ENCODE data around the gene PXMP2. TPM values are rescaled to one million over a fixed set of nuclear protein-coding genes. Genes with fewer than 3 reads are reported as not detected.

The PXMP2 gene
- total and polyA plus RNA-seq, 4 donors: 43.8 to 259 (median 135) TPM

GRCh38 chr12:132740313-132740646, 52.9 kb downstream of the PXMP2 start:
- no peak for DNase-seq (ENCODE audit: low spot score)

GRCh38 chr12:132740652-132741051, 53.3 kb downstream of the PXMP2 start:
- no peak for TF ChIP-seq ZBTB33 (IDR thresholded peaks at IDR 0.05)
- TF ChIP-seq REST (IDR thresholded peaks at IDR 0.05): no peak
- no peak for TF ChIP-seq JUND (IDR thresholded peaks at IDR 0.05)
- no peak for TF ChIP-seq FOXA2 (IDR thresholded peaks at IDR 0.05)
- TF ChIP-seq RXRA (IDR thresholded peaks at IDR 0.05): no peak
- no peak for TF ChIP-seq GABPA (IDR thresholded peaks at IDR 0.05 in 1 of 2, conservative IDR thresholded peaks at IDR 0.05 in 1 of 2)
- no peaks in the 10 kb centered on the region for H3K4me1 ChIP-seq (ENCODE audit: control insufficient read depth in 4 of 4, insufficient read depth in 4 of 4, low read length in 3 of 4)
- H3K9me3 ChIP-seq (ENCODE audit: control insufficient read depth in 4 of 4, low read length in 3 of 4): no peaks in the 10 kb centered on the region
- no peak for DNase-seq (ENCODE audit: low spot score)
- WGBS: 93% methylated on average over 11 of the region's 11 CpGs
- H3K27ac ChIP-seq (ENCODE audit: low read depth in 1 of 2, low read length in 2 of 2): no peak overlapping the region
- no peaks in the 10 kb centered on the region for H3K27me3 ChIP-seq (ENCODE audit: control insufficient read depth in 4 of 4, insufficient read depth in 4 of 4, low read length in 3 of 4)
- H3K9ac ChIP-seq (ENCODE audit: low read depth in 1 of 2, low read length in 2 of 2): no peak overlapping the region
- H3K36me3 ChIP-seq (ENCODE audit: control insufficient read depth in 4 of 4, insufficient read depth in 3 of 4, low read depth in 1 of 4, low read length in 3 of 4): peaks cover 13 to 80% (median 52%) of the 10 kb centered on the region in 4 donors
- H3K4me3 ChIP-seq (ENCODE audit: low read depth in 1 of 3, low read length in 3 of 3): no peak overlapping the region

More at GRCh38 chr12:132740313-132740646, 52.9 kb downstream of the PXMP2 start:
- WGBS: 93% methylated on average over 6 of the region's 6 CpGs
- peaks cover 15 to 80% (median 53%) of the 10 kb centered on the region in 4 donors for H3K36me3 ChIP-seq (ENCODE audit: control insufficient read depth in 4 of 4, insufficient read depth in 3 of 4, low read depth in 1 of 4, low read length in 3 of 4)
- no peaks in the 10 kb centered on the region for H3K27me3 ChIP-seq (ENCODE audit: control insufficient read depth in 4 of 4, insufficient read depth in 4 of 4, low read length in 3 of 4)
- H3K4me1 ChIP-seq (ENCODE audit: control insufficient read depth in 4 of 4, insufficient read depth in 4 of 4, low read length in 3 of 4): no peaks in the 10 kb centered on the region
- H3K9me3 ChIP-seq (ENCODE audit: control insufficient read depth in 4 of 4, low read length in 3 of 4): no peaks in the 10 kb centered on the region
- H3K4me3 ChIP-seq (ENCODE audit: low read depth in 1 of 3, low read length in 3 of 3): no peak overlapping the region
- no peak overlapping the region for H3K27ac ChIP-seq (ENCODE audit: low read depth in 1 of 2, low read length in 2 of 2)
- H3K9ac ChIP-seq (ENCODE audit: low read depth in 1 of 2, low read length in 2 of 2): no peak overlapping the region
- no peak for TF ChIP-seq JUND (IDR thresholded peaks at IDR 0.05)

- 90% methylated on average over 8 of the region's 8 CpGs for WGBS
- H3K4me1 ChIP-seq (ENCODE audit: control insufficient read depth in 4 of 4, insufficient read depth in 4 of 4, low read length in 3 of 4): no peaks in the 10 kb centered on the region
- no peak overlapping the region for H3K9ac ChIP-seq (ENCODE audit: low read depth in 1 of 2, low read length in 2 of 2)
- H3K9me3 ChIP-seq (ENCODE audit: control insufficient read depth in 4 of 4, low read length in 3 of 4): no peaks in the 10 kb centered on the region
- no peak overlapping the region for H3K27ac ChIP-seq (ENCODE audit: low read depth in 1 of 2, low read length in 2 of 2)
- H3K27me3 ChIP-seq (ENCODE audit: control insufficient read depth in 4 of 4, insufficient read depth in 4 of 4, low read length in 3 of 4): no peaks in the 10 kb centered on the region
- no peak for DNase-seq (ENCODE audit: low spot score)
- no peak overlapping the region for H3K4me3 ChIP-seq (ENCODE audit: low read depth in 1 of 3, low read length in 3 of 3)
- peaks cover 13 to 81% (median 53%) of the 10 kb centered on the region in 4 donors for H3K36me3 ChIP-seq (ENCODE audit: control insufficient read depth in 4 of 4, insufficient read depth in 3 of 4, low read depth in 1 of 4, low read length in 3 of 4)
- TF ChIP-seq ATF3 (IDR thresholded peaks at IDR 0.05) (no peak), EGR1 (IDR thresholded peaks at IDR 0.05; ENCODE audit: low read depth in 2 of 2) (no peak), CTCF (IDR thresholded peaks at IDR 0.05; ENCODE audit: low read depth, low read length, missing input control) (no peak), HNF4A (conservative IDR thresholded peaks at IDR 0.05) (no peak), SP1 (IDR thresholded peaks at IDR 0.05) (no peak), RAD21 (IDR thresholded peaks at IDR 0.05) (no peak), REST (IDR thresholded peaks at IDR 0.05) (no peak), FOXA2 (IDR thresholded peaks at IDR 0.05) (no peak), JUND (IDR thresholded peaks at IDR 0.05) (no peak), MAX (IDR thresholded peaks at IDR 0.05) (no peak), HNF4G (IDR thresholded peaks at IDR 0.05) (no peak), NR2F2 (IDR thresholded peaks at IDR 0.05) (no peak), GABPA (IDR thresholded peaks at IDR 0.05 in 1 of 2, conservative IDR thresholded peaks at IDR 0.05 in 1 of 2) (no peak), RXRA (IDR thresholded peaks at IDR 0.05) (no peak)
These were observed 54.2 kb downstream of the PXMP2 start for GRCh38 chr12:132741620-132742019.

All from liver (tissue), 9 donors.